NCI-H524 (cell line): ENCODE results near the gene NLGN3.
A peak's percentile ranks its signal among the peaks of the same experiment; 100 is the strongest.
"Not testable (repeated sequence)": the region's sequence is repeated elsewhere in the genome, so short reads cannot be mapped to it uniquely, and the experiment has no call there.

Experiments
- DNase-seq, 2 experiments: peaks; one replicate each; lab custom pipeline; 2025; lab: John Stamatoyannopoulos, UW

The NLGN3 gene

GRCh38 chrX:71170660-71171059, 26.0 kb downstream of the NLGN3 start:
- no peak for DNase-seq

DNA sequence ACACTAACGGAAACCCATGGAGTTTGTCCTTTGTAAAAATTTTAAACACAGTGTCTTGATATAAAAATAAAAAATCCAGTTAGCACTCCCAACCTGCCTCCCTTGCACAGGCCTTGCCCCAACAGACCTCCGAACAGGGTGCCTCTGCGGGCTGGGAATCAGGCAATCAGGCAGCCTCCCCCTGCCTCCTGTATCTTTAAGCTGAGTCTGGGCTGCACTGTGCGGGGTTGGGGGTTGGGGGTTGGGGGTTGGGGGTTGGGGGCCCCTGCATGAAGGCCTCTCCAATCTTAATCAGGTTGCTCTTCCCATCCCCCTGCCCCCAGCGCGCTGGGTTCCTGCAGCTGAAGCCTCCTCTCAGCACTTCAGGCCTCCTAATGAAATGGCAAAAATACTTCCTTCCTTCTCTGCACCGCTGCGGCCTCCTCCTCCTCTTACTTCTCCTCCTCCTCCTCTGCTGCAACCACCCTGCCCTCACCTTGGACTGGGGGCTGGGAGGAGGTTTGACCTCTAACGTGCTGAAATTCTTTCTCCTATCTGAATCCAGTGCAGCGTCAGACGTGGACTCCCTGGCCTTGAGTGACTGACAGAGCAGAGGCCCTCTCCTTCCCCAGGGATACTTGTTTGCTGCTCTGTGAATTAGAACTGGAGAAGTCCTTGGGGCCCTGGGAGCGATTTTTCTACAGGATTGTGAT, 26.6 kb downstream of the NLGN3 start:
- no peak for DNase-seq

DNA sequence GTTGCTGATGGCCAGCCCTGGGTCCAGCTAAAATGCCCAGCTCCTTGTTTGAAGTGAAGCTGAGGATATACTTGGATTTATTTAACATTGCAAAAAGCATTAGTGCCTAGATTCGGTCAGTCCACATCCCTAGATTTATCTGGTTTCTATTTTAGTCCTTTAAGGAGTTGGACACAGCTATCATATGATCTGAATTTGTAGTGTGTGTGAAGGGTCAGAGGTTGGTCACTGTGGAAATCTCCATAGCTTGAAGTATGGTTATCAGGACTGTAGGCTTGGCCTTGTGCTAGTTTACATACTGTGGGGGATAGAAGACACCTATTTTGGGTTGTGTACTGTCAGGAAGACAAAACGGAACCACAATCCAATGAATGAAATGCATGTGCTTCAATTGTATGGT, 28.8 kb downstream of the NLGN3 start:
- DNase-seq, result no peak

- DNase-seq, result no peak
Measured at GRCh38 chrX:71174795-71175194, 30.2 kb downstream of the NLGN3 start.

DNA sequence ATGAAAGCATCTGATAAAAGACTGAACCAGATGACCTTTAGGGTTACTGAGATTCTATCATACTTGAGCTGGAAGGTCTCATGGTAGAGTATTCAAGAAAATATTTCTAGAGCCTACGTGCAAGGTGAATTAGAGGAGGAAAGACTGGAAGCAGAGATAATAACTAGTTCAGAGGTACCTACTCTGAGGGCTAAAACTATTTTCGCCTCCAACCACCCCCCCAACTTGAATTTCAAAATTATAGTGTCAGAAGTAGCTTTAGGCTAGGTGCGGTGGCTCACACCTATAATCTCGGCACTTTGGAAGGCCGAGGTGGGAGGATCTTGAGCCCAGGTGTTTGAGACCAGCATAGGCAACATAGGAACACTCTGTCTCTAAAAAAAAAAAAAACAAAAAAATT, 30.9 kb downstream of the NLGN3 start:
- no peak for DNase-seq

DNA sequence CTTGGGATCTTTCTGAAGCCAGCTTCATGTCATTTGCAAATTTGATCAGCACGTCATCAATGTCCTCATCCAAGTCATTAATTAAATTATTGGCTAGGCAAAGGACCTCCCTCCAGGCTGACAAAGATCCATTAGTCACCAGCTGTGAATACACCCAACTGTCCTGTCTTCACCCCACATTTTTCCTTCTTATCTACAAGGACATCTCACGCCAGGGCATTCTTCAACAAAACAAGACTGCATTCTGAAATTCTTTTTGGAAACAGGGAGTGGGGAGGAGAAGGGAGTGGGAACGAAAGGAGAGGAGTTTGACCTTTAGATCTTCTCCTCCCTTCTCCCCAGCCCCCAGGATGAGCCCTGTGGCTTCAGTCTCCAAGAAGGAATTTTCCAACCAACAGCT, 32.7 kb downstream of the NLGN3 start:
- DNase-seq, result no peak

- peak; percentile 54 to 77 for DNase-seq
Measured at GRCh38 chrX:71178908-71179307, 34.3 kb downstream of the NLGN3 start.

DNA sequence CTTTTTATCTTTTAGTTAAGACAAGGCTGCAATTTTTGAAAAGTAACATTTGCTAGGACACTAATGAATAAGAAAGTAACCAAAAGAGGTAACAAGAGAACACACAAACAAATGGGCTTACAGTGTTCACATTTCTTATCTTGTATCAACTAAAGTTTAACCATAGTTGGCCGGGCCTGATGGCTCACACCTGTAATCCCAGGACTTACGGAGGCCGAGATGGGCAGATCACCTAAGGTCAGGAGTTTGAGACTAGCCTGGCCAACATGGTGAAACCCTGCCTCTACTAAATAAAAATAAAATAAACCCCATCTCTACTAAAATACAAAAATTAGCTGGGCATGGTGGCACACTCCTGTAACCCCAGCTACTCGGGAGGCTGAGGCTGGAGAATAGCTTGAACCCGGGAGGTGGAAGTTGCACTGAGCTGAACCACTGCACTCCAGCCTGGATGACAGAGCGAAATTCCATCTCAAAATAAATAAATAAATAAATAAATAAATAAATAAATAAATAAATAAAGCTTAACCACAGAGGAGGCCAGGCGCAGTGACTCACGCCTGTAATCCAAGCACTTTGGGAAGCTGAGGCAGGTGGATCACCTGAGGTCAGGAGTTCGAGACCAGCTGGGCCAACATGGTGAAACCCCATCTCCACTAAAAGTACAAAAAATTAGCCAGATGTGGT, 36.1 kb downstream of the NLGN3 start:
- not testable (repeated sequence) for DNase-seq

DNA sequence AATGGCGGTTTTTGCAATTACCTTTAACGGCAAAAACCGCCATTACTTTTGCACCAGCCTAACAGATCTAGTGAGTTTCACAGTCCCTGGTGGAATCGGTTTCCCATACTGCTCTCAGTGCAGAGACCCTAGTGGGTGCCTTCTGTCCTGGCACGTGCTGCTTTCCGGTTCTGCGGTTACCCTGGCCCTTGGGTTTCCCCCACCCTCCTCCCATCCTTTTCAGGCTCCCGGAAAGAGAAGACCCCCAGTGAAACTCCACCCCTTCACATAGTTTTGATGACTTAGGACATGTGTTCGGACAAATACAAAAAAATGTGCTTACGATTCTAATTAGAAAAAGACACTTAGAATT, 36.9 kb downstream of the NLGN3 start:
- peak; percentile 53 to 68 for DNase-seq

DNA sequence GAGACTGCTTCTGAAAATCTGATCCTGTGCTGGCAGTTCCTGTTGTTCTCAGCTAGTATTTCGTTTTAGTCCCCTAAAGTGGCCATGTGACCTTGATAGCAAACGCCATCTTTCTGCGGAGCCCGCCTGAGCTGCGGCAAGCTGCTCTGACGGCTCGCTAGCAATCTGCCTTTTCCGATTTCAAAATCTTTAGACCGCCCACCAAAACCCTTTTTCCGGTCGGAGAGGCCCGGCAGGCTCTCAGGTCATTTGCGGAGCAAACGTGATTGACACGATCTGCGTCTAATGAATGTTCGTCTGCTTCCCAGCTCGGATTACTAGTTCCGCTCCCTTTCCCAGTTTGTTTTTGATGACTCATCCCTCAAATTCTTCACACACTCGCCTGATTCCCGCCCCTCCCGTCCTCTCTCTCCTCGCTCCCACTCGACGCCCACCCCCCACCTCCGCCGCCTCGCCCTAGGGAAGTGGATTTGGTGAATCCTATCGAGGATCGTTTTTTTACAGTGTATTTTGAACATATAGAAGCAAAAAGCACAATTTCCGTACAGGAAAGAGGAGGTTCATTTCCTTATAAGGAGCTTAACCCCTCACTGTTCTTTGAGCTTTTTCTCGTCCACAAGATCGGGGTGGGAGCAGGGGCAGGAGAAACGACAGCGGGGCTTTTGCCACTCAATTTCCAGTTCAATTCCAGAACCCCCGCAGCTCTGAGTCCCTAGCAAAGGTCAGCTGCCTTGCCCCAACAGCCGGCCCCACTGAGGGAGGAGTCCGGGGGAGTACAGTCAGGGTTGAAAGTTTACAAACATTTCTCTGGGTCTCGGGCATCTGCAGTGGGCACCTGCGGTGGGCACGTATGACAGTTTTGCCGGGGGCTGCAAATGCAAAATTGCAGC, 37.5 kb downstream of the NLGN3 start:
- peak; percentile 96 to 99 for DNase-seq

DNA sequence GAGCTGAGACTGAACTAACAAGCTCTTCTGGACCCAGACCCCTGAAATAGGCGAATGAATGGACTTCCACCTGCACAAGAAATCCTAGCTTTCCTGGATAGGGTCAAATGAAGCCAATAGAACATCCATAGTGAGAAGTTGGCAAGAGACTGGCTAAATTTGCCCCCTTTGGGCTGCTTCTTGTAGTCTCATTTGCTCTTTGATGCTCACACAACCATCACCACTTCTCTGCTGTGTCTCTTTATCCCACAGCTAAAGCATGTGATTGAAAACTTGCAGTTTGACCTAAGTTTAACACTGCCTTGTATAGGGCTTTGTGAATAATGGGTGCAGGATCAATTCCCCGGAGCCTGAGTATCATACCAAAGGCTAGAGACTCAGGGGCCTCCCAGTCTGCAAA, 38.2 kb downstream of the NLGN3 start:
- DNase-seq, result peak in 1 of 2 experiments; percentile 7

- no peak for DNase-seq
Measured at GRCh38 chrX:71183341-71183740, 38.7 kb downstream of the NLGN3 start.

DNA sequence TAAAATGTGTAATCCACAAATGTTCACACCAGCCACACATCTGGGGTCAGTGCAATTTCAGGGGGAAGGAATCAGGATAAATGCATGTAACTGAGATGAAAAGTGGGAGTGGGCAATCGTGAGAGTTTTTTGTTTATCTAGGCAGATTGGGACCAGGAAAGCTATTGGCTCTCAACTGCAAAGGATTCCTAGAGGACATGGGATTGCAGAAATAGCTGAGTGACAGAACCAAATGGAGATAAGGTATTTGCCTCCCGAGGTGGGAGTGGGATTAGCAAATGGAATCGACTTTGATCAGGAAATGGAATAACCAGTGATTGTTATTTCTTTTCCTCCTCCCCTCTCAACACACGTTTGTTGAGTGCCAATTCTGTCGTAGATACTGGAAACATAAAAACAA, 39.5 kb downstream of the NLGN3 start:
- no peak for DNase-seq

DNA sequence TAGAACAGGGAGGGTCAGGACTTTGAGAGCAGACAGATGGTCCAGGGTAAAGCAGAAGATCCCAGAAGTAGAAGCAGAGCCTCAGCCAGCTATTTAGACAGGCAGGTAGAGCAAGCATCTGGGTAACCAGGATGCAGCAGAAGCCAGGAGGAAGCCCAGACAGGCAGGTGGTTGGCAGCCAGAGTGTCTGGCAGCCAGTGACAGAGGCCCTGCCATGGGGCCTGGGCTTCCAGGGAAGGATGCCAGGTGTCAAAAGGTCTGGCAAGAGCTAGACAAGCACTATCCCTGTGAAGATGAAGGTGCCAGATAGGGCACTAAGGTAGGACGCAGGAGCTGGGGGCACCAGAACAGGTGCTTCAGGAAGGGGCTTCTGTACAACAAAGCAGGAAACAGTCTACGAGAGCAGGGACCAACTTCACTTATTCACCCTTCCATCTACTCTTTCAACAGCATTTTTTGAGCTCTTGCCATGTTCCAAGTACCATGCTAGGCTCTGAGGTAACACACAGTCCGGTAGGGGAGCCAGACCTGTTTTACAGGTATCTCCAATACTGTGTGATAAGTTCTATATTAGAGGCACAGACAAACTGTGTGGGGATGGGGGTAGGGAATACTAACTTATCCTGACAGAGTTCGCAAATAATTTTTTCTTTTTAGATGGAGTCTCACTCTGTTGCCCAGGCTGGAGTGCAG, 40.3 kb downstream of the NLGN3 start:
- DNase-seq, result no peak

- DNase-seq, result no peak
Measured at GRCh38 chrX:71191248-71191647, 46.6 kb downstream of the NLGN3 start.

DNA sequence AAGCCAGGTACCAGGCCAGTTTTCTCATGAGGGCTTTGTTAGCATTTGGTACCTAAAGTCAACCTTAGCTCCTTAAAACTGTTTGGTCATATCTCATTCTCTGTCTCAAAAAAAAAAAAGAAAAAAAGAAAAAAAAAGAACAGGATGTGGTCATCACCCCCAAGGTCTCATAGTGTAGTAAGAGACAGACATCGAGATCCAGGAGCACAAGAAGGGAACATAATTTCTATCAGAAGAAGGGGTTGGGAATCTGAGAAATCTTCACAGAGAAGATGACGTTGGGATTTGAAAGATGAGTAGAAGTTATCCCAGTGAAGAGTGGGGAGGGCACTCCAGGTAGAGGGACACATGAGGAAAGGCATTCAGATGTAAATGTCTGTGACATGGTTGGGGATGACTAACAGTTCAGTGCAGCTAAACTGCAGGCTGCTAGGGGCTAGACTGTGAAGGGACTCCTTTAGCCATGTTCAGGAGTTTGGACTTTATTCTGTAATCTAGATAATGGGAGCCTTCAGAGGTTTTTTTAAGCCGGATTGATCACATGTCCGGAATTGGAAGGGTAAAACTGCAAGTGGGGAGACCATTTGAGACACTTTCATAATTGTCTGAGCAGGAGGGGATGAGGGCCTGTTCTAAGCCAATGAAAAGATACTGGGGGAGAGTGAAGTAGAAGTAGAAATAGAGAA, 51.5 kb downstream of the NLGN3 start:
- no peak for DNase-seq

DNA sequence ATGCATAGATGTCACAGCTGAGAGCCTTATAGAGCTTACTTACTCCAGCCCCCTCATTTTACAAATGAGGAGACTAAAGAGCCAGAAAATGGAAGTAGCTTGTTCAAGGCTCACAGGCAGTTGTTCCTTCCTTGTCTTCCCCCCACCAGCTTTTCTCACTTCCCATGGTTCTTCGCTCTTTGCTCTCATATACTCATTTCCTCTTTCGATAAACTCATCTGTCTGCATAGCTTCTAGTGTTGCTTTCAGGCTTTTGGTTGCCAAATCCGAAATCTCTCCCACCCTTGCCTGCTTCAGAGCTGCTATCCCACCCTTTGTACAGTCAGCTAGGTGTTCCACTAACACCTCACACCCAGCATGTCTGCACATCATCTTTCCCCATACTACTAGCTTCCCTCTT, 53.4 kb downstream of the NLGN3 start:
- no peak for DNase-seq

DNA sequence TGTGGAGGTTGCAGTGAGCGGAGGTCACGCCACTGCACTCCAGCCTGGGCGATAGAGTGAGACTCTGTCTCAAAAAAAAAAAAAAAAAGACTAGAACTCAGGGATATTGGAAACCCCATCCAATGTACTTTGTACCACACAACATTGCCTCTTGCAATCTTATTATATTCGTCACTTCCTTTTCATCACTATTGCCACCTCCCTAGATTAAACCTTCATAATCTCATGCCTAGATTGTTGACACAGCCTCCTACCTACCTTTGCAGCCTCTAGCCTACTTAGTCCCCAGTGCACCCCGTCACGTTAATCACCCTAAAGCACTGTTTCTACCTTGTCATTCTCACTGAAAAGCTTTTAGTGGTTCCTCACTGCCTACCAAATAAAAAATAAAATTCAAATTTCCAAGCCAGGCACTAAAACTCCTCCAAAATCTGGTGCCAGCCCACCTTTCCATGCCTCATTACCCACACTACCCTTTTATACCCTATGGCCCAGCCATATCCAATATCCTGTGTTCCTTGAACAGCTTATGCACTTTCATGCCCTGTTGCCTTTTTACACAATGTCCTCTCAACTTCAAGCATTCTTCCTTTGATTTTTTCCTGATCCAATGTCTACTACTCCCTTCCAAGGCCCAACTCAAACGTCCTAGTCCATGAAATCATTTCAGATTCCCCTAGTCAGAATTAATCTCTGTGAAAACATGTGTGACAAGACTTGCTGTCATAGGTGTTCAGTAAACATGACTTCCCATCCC, 54.8 kb downstream of the NLGN3 start:
- DNase-seq, result no peak

GRCh38 chrX:71210816-71211215, 66.2 kb downstream of the NLGN3 start:
- DNase-seq, result no peak

DNA sequence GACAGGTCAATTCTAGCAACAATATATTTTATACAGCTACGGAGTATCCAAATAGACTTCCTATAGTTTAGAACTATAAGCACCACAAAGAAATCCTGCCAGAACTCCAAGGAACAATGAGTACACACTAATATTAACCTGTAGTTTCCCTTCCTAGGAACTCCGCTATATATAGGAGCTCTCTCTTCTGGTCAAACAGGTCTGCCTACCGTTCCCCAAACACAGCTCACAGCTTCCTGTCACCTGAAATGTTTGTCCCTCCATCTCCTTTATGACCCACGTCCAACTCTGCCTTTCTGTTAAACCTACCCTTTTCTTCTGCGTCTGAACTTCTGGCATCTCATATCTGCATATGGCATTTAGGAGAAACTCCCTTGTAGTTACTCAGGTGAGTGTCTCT, 67.9 kb downstream of the NLGN3 start:
- DNase-seq, result no peak

DNA sequence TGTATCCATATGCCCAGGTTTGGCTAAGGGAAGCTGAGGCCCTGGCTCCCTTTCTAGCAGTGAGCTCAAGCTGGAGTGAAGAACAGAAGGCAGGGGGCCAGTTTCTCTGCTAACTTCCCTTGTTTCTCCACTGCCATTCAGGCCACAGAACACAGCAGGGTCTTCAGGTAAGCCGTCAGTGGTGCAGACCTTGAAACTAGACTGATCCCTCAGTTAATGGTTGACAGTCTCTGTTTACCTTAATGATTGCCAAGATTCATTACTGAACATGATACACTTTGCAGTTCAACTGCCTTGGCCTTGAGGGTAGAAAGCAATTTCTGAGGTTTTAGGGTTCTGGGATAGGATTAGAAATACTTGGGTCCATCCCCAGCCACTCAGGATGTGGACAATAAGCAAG, 69.5 kb downstream of the NLGN3 start:
- DNase-seq, result no peak
